Activated CD8-positive, alpha-beta T cell treated with anti-CD3 and anti-CD28 coated beads for 36 hours (primary cell): Measurements from ENCODE around the gene CABLES2. TPM values are rescaled to one million over a fixed set of nuclear protein-coding genes. Genes with fewer than 3 reads are reported as not detected.

Experiments
- ATAC-seq: fragments of 200-7000 bp; cut with Tn5 transposase; one replicate; pipeline ENCODE4 v1.10.0; 2021; ENCODE audit warnings: mild to moderate bottlenecking, moderate library complexity
- CTCF ChIA-PET: fragments of 350-600 bp; sonication (Branson Sonifier 250); formaldehyde crosslinking; loops from one replicate; lab custom pipeline; 2021; ENCODE audit warnings: antibody characterized with exemption; lab: Charles Lee
- POLR2A ChIA-PET: fragments of 350-600 bp; sonication (Branson Sonifier 250); formaldehyde crosslinking; loops from one replicate; lab custom pipeline; 2021; ENCODE audit warnings: antibody characterized with exemption; lab: Charles Lee
- DNase-seq: peaks from one replicate; pipeline ENCODE4 v3.0.0-alpha.2; 2020
- H3K27ac Mint-ChIP-seq: one replicate; pipeline ENCODE4 v1.8.0; 2021; ENCODE audit warnings: mild to moderate bottlenecking, mixed read lengths
- H3K27me3 Mint-ChIP-seq: one replicate; pipeline ENCODE4 v1.8.0; 2021; ENCODE audit warnings: mixed read lengths
- H3K36me3 Mint-ChIP-seq: one replicate; pipeline ENCODE4 v1.8.0; 2021; ENCODE audit warnings: low read depth, mixed read lengths
- H3K4me1 Mint-ChIP-seq: one replicate; pipeline ENCODE4 v1.8.0; 2021; ENCODE audit warnings: low read depth, mixed read lengths
- H3K4me3 Mint-ChIP-seq: one replicate; pipeline ENCODE4 v1.8.0; 2021; ENCODE audit warnings: mild to moderate bottlenecking, moderate library complexity, mixed read lengths
- H3K9me3 Mint-ChIP-seq: one replicate; pipeline ENCODE4 v1.8.0; 2021; ENCODE audit warnings: mixed read lengths
- CTCF ChIP-seq: fragments of 200-600 bp; IDR thresholded peaks from one replicate; pipeline ENCODE4 v1.8.0; 2022; ENCODE audit warnings: antibody characterized with exemption, mild to moderate bottlenecking
- intact Hi-C: fragments of 100-400 bp; cut with micrococcal nuclease; formaldehyde crosslinking; loops from one replicate; pipeline ENCODE4 v1.10.0; 2022
- total RNA-seq, 2 experiments: library from RNA; stranded (reverse); gene quantifications; one replicate each; pipeline ENCODE4 v1.2.3, GENCODE V29; 2021

Gene CABLES2
- total RNA-seq, 2 experiments from 2014 or later = 3.2 to 4.5 TPM

GRCh38 chr20:62347151-62347404 lies 60.0 kb downstream of the CABLES2 start:
- no peaks in the 10 kb centered on the region for H3K27me3 Mint-ChIP-seq
- H3K9me3 Mint-ChIP-seq = peaks cover 8% of the 10 kb centered on the region
- no peaks in the 10 kb centered on the region for H3K4me1 Mint-ChIP-seq
- no peak overlapping the region for H3K27ac Mint-ChIP-seq
- intact Hi-C loops = no loop called here
- no peak for DNase-seq
- CTCF ChIA-PET = no interaction called here
- H3K36me3 Mint-ChIP-seq = no peaks in the 10 kb centered on the region
- H3K4me3 Mint-ChIP-seq = no peak overlapping the region
- POLR2A ChIA-PET = no interaction called here
- no peak for TF ChIP-seq CTCF
- ATAC-seq = no peak

- H3K27me3 Mint-ChIP-seq = no peaks in the 10 kb centered on the region
- POLR2A ChIA-PET = no interaction called here
- H3K27ac Mint-ChIP-seq = no peak overlapping the region
- H3K4me1 Mint-ChIP-seq = no peaks in the 10 kb centered on the region
- ATAC-seq (no peak), DNase-seq (no peak)
- no peaks in the 10 kb centered on the region for H3K36me3 Mint-ChIP-seq
- H3K9me3 Mint-ChIP-seq = peaks cover 8% of the 10 kb centered on the region
- CTCF ChIA-PET = no interaction called here
- H3K4me3 Mint-ChIP-seq = no peak overlapping the region
- intact Hi-C loops = no loop called here
- no peak for TF ChIP-seq CTCF
These were observed 60.5 kb downstream of the CABLES2 start for GRCh38 chr20:62346398-62347150.

- Mint-ChIP-seq H3K36me3 (no peaks in the 10 kb centered on the region), H3K4me1 (no peaks in the 10 kb centered on the region), H3K27ac (no peak overlapping the region), H3K9me3 (peaks cover 8% of the 10 kb centered on the region), H3K27me3 (no peaks in the 10 kb centered on the region), H3K4me3 (no peak overlapping the region)
- no peak for DNase-seq
- ChIA-PET POLR2A (no interaction called here), CTCF (no interaction called here)
- no peak for TF ChIP-seq CTCF
- intact Hi-C loops = no loop called here
- ATAC-seq = no peak
These were observed 61.3 kb downstream of the CABLES2 start for GRCh38 chr20:62345681-62346370.

- POLR2A ChIA-PET = interaction anchor here (0.6 kb wide), 1 partner anchor 20 kb away, joined by 3 read pairs; no protein-coding TSS in a partner anchor
These were observed 62.3 kb downstream of the CABLES2 start for GRCh38 chr20:62344782-62345181.

More at GRCh38 chr20:62344782-62345181, 62.3 kb downstream of the CABLES2 start:
- DNase-seq = no peak
- H3K27me3 Mint-ChIP-seq = no peaks in the 10 kb centered on the region
- no peak for TF ChIP-seq CTCF
- H3K9me3 Mint-ChIP-seq = peaks cover 8% of the 10 kb centered on the region
- no peaks in the 10 kb centered on the region for H3K36me3 Mint-ChIP-seq
- no peaks in the 10 kb centered on the region for H3K4me1 Mint-ChIP-seq
- intact Hi-C loops = no loop called here
- H3K4me3 Mint-ChIP-seq = no peak overlapping the region
- no peak overlapping the region for H3K27ac Mint-ChIP-seq
- ATAC-seq = no peak
- CTCF ChIA-PET = no interaction called here
